Measurements from ENCODE around the gene TTC5.

TTC5 gene

DNA sequence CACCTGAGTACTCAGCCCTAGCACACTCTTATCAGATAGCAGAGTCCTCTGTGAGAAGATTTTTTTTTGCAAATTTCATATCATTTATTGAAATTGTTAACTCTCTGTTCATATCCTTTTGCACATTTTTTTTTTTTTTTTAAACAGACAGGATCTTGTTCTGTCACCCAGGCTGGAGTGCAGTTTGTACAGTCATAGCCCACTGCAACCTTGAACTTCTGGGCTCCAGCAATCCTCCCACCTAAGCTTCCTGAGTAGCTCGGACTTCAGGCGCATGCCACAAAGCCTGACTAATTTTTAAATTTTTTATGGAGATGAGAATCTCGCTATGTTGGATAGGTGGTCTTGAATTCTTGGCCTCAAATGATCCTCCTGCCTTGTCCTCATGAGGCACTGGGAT lies 42.0 kb upstream of the TTC5 start:
- Histone ChIP-seq H3K9me3 (ENCODE audit: insufficient read depth, low read length) (no peaks in the 10 kb centered on the region), H3F3A (ENCODE audit: insufficient read depth) (peaks cover 11% of the 10 kb centered on the region), H3K4me2 (ENCODE audit: low read depth, low read length, poor library complexity, severe bottlenecking) (no peak overlapping the region), H3K27me3 (ENCODE audit: low read length) (no peaks in the 10 kb centered on the region), H3K9ac (ENCODE audit: low read length) (no peak overlapping the region), H3K79me2 (ENCODE audit: insufficient read depth, low read length) (peaks cover 18% of the 10 kb centered on the region), H3K27ac (ENCODE audit: low read depth, low read length) (no peak overlapping the region), H3K4me3 (ENCODE audit: insufficient read depth, low read length, poor library complexity, severe bottlenecking) (no peak overlapping the region), H3K36me3 (ENCODE audit: low read length) (peaks cover 28% of the 10 kb centered on the region), H4K20me1 (ENCODE audit: low read depth, low read length) (no peaks in the 10 kb centered on the region; the same call in 1 of the 2 replicates), H2AFZ (ENCODE audit: low read depth, low read length, severe bottlenecking) (no peak overlapping the region), H3K9me2 (replicated peaks; ENCODE audit: insufficient read depth, low read length) (no peaks in the 10 kb centered on the region)
- TF ChIP-seq, protein P1, sequence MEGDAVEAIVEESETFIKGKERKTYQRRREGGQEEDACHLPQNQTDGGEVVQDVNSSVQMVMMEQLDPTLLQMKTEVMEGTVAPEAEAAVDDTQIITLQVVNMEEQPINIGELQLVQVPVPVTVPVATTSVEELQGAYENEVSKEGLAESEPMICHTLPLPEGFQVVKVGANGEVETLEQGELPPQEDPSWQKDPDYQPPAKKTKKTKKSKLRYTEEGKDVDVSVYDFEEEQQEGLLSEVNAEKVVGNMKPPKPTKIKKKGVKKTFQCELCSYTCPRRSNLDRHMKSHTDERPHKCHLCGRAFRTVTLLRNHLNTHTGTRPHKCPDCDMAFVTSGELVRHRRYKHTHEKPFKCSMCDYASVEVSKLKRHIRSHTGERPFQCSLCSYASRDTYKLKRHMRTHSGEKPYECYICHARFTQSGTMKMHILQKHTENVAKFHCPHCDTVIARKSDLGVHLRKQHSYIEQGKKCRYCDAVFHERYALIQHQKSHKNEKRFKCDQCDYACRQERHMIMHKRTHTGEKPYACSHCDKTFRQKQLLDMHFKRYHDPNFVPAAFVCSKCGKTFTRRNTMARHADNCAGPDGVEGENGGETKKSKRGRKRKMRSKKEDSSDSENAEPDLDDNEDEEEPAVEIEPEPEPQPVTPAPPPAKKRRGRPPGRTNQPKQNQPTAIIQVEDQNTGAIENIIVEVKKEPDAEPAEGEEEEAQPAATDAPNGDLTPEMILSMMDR (IDR thresholded peaks at IDR 0.05; ENCODE audit: insufficient read depth, low read length, poor library complexity, severe bottlenecking): no peak
- no peak for TF ChIP-seq EZH2phosphoT487 (conservative IDR thresholded peaks at IDR 0.05; ENCODE audit: low read length)

DNA sequence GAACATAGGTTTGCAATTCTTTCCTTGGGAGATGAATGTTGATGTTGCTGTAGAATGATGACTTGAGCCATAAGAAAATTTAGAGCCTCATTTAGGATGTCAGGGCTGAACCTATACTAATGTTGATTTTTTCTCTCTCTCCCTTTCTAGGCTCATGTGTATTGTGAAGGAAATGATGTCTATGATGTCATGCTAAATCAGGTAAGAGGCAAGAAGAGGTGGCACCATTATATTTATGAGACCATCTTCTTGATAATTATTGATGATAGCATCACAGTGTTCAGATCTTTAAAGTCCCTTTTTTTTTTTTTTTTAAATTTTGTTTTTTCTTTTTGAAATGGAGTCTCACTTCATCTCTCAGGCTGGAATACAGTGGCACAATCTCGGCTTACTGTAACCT lies 41.0 kb upstream of the TTC5 start:
- peaks cover 23% of the 10 kb centered on the region; the same call in 1 of the 2 replicates for H3K36me3 ChIP-seq (ENCODE audit: low read length)
- TF ChIP-seq, protein P1 (IDR thresholded peaks at IDR 0.05; ENCODE audit: insufficient read depth, low read length, poor library complexity, severe bottlenecking): no peak
- TF ChIP-seq EZH2phosphoT487 (conservative IDR thresholded peaks at IDR 0.05; ENCODE audit: low read length): no peak
- H3K4me2 ChIP-seq (ENCODE audit: low read depth, low read length, poor library complexity, severe bottlenecking): no peak overlapping the region
- H3K9me3 ChIP-seq (ENCODE audit: insufficient read depth, low read length): no peaks in the 10 kb centered on the region
- no peaks in the 10 kb centered on the region for H3K9me2 ChIP-seq (replicated peaks; ENCODE audit: insufficient read depth, low read length)
- no peak overlapping the region for H2AFZ ChIP-seq (ENCODE audit: low read depth, low read length, severe bottlenecking)
- no peaks in the 10 kb centered on the region for H3K27me3 ChIP-seq (ENCODE audit: low read length)
- H4K20me1 ChIP-seq (ENCODE audit: low read depth, low read length): no peaks in the 10 kb centered on the region; the same call in 1 of the 2 replicates
- peaks cover 20% of the 10 kb centered on the region for H3F3A ChIP-seq (ENCODE audit: insufficient read depth)
- H3K27ac ChIP-seq (ENCODE audit: low read depth, low read length): no peak overlapping the region
- H3K9ac ChIP-seq (ENCODE audit: low read length): no peak overlapping the region
- peaks cover 18% of the 10 kb centered on the region for H3K79me2 ChIP-seq (ENCODE audit: insufficient read depth, low read length)
- no peak overlapping the region for H3K4me3 ChIP-seq (ENCODE audit: insufficient read depth, low read length, poor library complexity, severe bottlenecking)

DNA sequence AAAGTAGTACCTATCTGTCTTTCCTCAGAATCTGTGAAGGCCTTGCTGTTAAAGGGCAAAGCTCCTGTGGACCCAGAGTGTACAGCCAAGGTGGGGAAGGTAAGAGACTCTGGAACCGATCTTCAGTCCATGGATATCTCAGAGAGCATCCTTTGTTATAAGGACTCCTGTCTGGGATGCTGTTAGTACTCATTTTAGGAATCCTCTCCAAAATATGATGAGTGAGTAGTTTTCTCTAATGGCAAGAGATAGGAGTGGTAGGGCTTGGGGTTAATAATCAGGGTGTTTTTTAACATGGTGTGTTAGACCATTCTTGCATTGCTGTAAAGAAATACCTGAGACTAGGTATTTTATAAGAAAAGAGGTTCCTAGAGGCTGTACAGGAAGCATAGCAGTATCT lies 39.6 kb upstream of the TTC5 start:
- H3K27ac ChIP-seq (ENCODE audit: low read depth, low read length): no peak overlapping the region

More for the DNA sequence above, 39.6 kb upstream of the TTC5 start:
- Histone ChIP-seq H2AFZ (ENCODE audit: low read depth, low read length, severe bottlenecking) (no peak overlapping the region), H3K9me2 (replicated peaks; ENCODE audit: insufficient read depth, low read length) (no peaks in the 10 kb centered on the region), H3K4me2 (ENCODE audit: low read depth, low read length, poor library complexity, severe bottlenecking) (no peak overlapping the region), H3K9ac (ENCODE audit: low read length) (no peak overlapping the region), H3K9me3 (ENCODE audit: insufficient read depth, low read length) (no peaks in the 10 kb centered on the region), H3K36me3 (ENCODE audit: low read length) (peaks cover 17% of the 10 kb centered on the region; the same call in 1 of the 2 replicates), H3K27me3 (ENCODE audit: low read length) (no peaks in the 10 kb centered on the region), H3K4me3 (ENCODE audit: insufficient read depth, low read length, poor library complexity, severe bottlenecking) (no peak overlapping the region), H3K79me2 (ENCODE audit: insufficient read depth, low read length) (peaks cover 18% of the 10 kb centered on the region), H3F3A (ENCODE audit: insufficient read depth) (peaks cover 26% of the 10 kb centered on the region), H4K20me1 (ENCODE audit: low read depth, low read length) (no peaks in the 10 kb centered on the region; the same call in 1 of the 2 replicates)
- no peak for TF ChIP-seq EZH2phosphoT487 (conservative IDR thresholded peaks at IDR 0.05; ENCODE audit: low read length)
- TF ChIP-seq, protein P1 (IDR thresholded peaks at IDR 0.05; ENCODE audit: insufficient read depth, low read length, poor library complexity, severe bottlenecking): no peak
